ENCODE measurements around the gene CHN1. TPM values are rescaled to one million over a fixed set of nuclear protein-coding genes. Genes with fewer than 3 reads are reported as not detected.

The CHN1 gene
- total and polyA plus RNA-seq, 12 donors: 6.1 to 26.5 (median 15.7) TPM

DNA sequence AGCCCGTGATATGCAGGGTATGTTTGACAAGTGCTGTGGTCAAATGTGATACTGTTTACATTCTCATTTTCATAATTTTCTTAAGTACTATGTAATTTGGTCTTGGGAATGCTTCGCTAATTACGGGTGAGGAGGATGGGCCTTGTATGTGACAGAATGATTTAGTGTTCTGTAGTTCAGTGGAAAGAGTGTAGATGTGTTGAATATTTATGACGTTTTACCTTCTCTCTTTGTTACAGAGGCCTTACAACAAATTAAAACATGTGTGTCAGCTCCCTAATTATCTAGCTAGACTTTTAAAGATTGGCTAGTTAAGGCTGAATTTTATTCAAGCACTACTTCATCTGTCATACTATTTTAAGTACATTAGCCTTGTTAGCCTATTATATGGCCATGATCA is 230.3 kb downstream of the CHN1 start:
- Histone ChIP-seq H3K27me3 (no peaks in the 10 kb centered on the region), H3K27ac (no peak overlapping the region), H3K36me3 (no peaks in the 10 kb centered on the region), H3K4me1 (peaks cover 0 to 43% (median 9%) of the 10 kb centered on the region in 9 donors), H3K4me3 (no peak overlapping the region), H3K9me3 (no peaks in the 10 kb centered on the region)
- 94 to 96% methylated on average over 4 of the region's 4 CpGs for WGBS, 2 donors
- ATAC-seq (no peak), DNase-seq (no peak)
- TF ChIP-seq, protein P1, sequence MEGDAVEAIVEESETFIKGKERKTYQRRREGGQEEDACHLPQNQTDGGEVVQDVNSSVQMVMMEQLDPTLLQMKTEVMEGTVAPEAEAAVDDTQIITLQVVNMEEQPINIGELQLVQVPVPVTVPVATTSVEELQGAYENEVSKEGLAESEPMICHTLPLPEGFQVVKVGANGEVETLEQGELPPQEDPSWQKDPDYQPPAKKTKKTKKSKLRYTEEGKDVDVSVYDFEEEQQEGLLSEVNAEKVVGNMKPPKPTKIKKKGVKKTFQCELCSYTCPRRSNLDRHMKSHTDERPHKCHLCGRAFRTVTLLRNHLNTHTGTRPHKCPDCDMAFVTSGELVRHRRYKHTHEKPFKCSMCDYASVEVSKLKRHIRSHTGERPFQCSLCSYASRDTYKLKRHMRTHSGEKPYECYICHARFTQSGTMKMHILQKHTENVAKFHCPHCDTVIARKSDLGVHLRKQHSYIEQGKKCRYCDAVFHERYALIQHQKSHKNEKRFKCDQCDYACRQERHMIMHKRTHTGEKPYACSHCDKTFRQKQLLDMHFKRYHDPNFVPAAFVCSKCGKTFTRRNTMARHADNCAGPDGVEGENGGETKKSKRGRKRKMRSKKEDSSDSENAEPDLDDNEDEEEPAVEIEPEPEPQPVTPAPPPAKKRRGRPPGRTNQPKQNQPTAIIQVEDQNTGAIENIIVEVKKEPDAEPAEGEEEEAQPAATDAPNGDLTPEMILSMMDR (IDR thresholded peaks at IDR 0.05): no peak
- intact Hi-C loops (cut with DNase I): loop anchor here in 4 of 10 donors (5.0 to 10.0 kb wide), 2 partner anchors 110 to 212 kb away; no protein-coding TSS in a partner anchor

DNA sequence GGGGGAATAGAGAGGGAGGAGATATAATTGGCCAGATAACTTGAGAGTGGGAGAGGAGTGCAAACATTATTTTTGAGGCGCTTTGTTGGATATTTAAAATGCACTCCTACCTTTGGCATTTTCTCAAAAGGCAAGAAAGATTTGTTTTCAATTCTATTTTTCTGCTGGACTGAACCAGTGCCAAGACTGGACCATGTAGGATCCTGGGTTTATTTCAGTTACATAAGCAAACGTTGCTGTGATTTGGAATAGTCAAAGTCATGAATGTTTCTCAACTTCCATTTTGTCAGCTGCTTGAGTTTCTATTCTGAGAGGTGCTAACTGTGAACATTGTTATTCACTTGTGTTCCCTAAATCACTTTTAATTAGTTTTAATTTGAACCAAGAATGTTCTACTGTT is 232.0 kb downstream of the CHN1 start:
- no peaks in the 10 kb centered on the region for H3K27me3 ChIP-seq
- no peak overlapping the region for H3K4me3 ChIP-seq
- DNase-seq (no peak), ATAC-seq (no peak)
- no peak overlapping the region for H3K27ac ChIP-seq
- H3K36me3 ChIP-seq: no peaks in the 10 kb centered on the region
- no peaks in the 10 kb centered on the region for H3K9me3 ChIP-seq
- 56% methylated on average over 2 of the region's 2 CpGs for WGBS, 2 donors
- TF ChIP-seq, protein P1 (IDR thresholded peaks at IDR 0.05): no peak
- intact Hi-C loops (cut with DNase I): loop anchor here in 4 of 10 donors (5.0 to 10.0 kb wide), 2 partner anchors 112 to 214 kb away; no protein-coding TSS in a partner anchor
- peaks cover 0 to 26% (median 9%) of the 10 kb centered on the region in 9 donors for H3K4me1 ChIP-seq

DNA sequence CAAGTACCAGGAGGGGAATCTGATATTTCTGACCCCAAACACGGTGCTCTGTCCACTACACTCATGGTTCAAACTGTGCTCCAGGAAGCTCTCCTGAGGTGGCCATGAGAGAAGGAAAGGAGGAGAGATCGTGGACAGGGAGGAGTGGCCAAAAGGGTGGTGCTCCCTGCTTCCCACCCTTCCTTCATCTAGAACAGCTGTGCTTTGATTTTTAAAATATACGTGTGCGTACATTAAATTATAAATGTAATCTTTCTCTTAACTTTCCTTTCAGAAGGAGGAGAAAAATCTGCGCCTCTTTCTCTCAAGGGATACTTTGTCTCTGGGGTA is 232.7 kb downstream of the CHN1 start:
- ATAC-seq: no peak
- H3K36me3 ChIP-seq: no peaks in the 10 kb centered on the region
- TF ChIP-seq, protein P1 (IDR thresholded peaks at IDR 0.05): no peak
- H3K27ac ChIP-seq: peak overlapping the region in 1 of 10 donors; percentile 51
- no peak overlapping the region for H3K4me3 ChIP-seq
- H3K27me3 ChIP-seq: no peaks in the 10 kb centered on the region
- no peak for DNase-seq
- no peaks in the 10 kb centered on the region for H3K9me3 ChIP-seq
- peaks cover 0 to 19% (median 9%) of the 10 kb centered on the region in 9 donors for H3K4me1 ChIP-seq
- WGBS, 2 donors: 65 to 71% methylated on average over 5 of the region's 5 CpGs
- intact Hi-C loops (cut with DNase I): loop anchor here in 5 of 10 donors (1.0 to 10.0 kb wide), 3 partner anchors 112 to 215 kb away; no protein-coding TSS in a partner anchor

DNA sequence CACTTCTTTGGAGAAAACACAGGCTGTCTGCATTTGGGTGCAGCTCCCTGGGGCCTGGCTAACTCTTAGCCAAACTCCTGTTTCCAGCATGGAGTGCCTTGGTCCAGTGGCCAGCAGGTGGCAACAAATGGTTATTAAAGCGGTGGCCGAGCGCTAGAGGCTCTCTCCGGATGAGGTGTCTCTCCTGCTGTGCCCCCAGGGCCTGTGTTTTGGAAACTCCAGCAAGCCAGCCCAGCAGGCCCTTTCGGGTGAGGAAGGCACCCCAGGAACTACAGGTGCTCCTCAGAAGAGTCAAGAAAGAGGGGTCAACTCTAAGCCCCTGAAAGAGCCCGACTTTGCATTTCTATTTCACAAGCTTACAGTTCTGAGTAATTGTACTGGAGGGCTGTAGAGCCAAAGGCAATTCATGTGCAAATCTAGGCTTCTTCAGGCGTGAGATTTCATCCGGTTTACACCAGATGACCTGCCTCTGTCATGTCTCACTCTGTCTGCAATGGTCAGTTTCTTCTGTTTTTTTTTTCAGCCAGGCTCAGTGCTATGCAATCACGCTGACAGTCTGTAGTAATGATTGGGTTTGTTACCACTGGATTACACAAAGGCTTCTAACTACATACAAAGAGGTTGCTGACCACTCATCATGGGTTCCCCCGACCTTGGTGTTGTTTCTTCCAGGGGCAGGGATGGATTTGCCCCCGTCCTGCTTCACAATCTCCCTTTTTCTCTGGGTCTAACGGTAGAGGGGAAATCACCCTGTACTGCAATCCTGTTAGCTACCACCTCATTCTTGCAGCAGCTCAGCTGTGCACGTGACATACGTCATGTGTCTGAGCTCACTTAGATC is 233.3 kb downstream of the CHN1 start:
- WGBS, 2 donors: 26 to 27% methylated on average over 14 of the region's 14 CpGs
- Histone ChIP-seq H3K4me3 (peak overlapping the region in 2 of 10 donors; percentile 16 to 18), H3K9me3 (no peaks in the 10 kb centered on the region), H3K27me3 (no peaks in the 10 kb centered on the region), H3K27ac (peak overlapping the region in 4 of 10 donors; percentile 4 to 51 (median 24)), H3K36me3 (no peaks in the 10 kb centered on the region), H3K4me1 (peaks cover 0 to 19% (median 9%) of the 10 kb centered on the region in 9 donors)
- ATAC-seq: peak; percentile 92 to 98 (median 96)
- TF ChIP-seq, protein P1 (IDR thresholded peaks at IDR 0.05): peak; percentile 67 to 91 (median 85)
- intact Hi-C loops (cut with DNase I): loop anchor here (1.0 to 10.0 kb wide), 8 partner anchors 113 to 221 kb away; no protein-coding TSS in a partner anchor
- peak; percentile 71 to 83 for DNase-seq
